Liver (tissue), 9 donors: Measurements from ENCODE around the gene TNF. TPM values are rescaled to one million over a fixed set of nuclear protein-coding genes. Genes with fewer than 3 reads are reported as not detected.

Source experiments
- DNase-seq: peaks from one replicate; pipeline ENCODE4 v3.0.0-alpha.2; 2017; ENCODE audit warnings: low spot score
- H3K27ac ChIP-seq, 2 donors: one replicate each; pipeline ENCODE4 v1.7.0; 2013; ENCODE audit warnings: inconsistent platforms in 2 of 2, low read length in 2 of 2, control low read depth in 1 of 2, low read depth in 1 of 2, mild to moderate bottlenecking in 1 of 2
- H3K27me3 ChIP-seq, 4 donors: one replicate each; pipeline versions ENCODE4 v1.6.1 to v1.7.0; 2013; ENCODE audit warnings: low read length in 3 of 4, inconsistent platforms in 1 of 4, mild to moderate bottlenecking in 1 of 4, moderate library complexity in 1 of 4; ENCODE audit not compliant: control insufficient read depth in 4 of 4, insufficient read depth in 4 of 4
- H3K36me3 ChIP-seq, 4 donors: one replicate each; pipeline versions ENCODE4 v1.6.1 to v1.7.0; 2013; ENCODE audit warnings: low read length in 3 of 4, mild to moderate bottlenecking in 3 of 4, low read depth in 1 of 4, moderate library complexity in 1 of 4; ENCODE audit not compliant: control insufficient read depth in 4 of 4, insufficient read depth in 3 of 4
- H3K4me1 ChIP-seq, 4 donors: one replicate each; pipeline versions ENCODE4 v1.6.1 to v1.7.0; 2013; ENCODE audit warnings: low read length in 3 of 4, mild to moderate bottlenecking in 3 of 4, moderate library complexity in 1 of 4; ENCODE audit not compliant: control insufficient read depth in 4 of 4, insufficient read depth in 4 of 4
- H3K4me3 ChIP-seq, 3 donors: one replicate each; pipeline versions ENCODE4 v1.6.1 to v1.7.0; 2013; ENCODE audit warnings: low read length in 3 of 3, control low read depth in 1 of 3, low read depth in 1 of 3, mild to moderate bottlenecking in 1 of 3
- H3K9ac ChIP-seq, 2 donors: one replicate each; pipeline ENCODE4 v1.7.0; 2013; ENCODE audit warnings: low read length in 2 of 2, mild to moderate bottlenecking in 2 of 2, moderate library complexity in 2 of 2, control low read depth in 1 of 2, low read depth in 1 of 2
- H3K9me3 ChIP-seq, 4 donors: one replicate each; pipeline versions ENCODE4 v1.6.1 to v1.7.0; 2013; ENCODE audit warnings: low read length in 3 of 4; ENCODE audit not compliant: control insufficient read depth in 4 of 4
- EGR1 ChIP-seq, 2 donors: IDR thresholded peaks; 2 replicates each; pipeline ENCODE4 v1.6.1; 2016 to 2018; ENCODE audit warnings: antibody characterized with exemption in 2 of 2, low read depth in 2 of 2
- FOXA1 ChIP-seq: IDR thresholded peaks from 2 replicates; pipeline ENCODE4 v1.6.1; 2016; ENCODE audit warnings: antibody characterized with exemption
- FOXA2 ChIP-seq: IDR thresholded peaks from 2 replicates; pipeline ENCODE4 v1.6.1; 2016; ENCODE audit warnings: antibody characterized with exemption
- GABPA ChIP-seq, 2 donors: IDR thresholded peaks in 1 of 2; conservative IDR thresholded peaks in 1 of 2; 2 replicates each; pipeline ENCODE4 v1.6.1; 2016; ENCODE audit warnings: antibody characterized with exemption in 2 of 2, mild to moderate bottlenecking in 1 of 2, moderate library complexity in 1 of 2
- HNF4A ChIP-seq, 2 donors: conservative IDR thresholded peaks; 2 replicates each; pipeline ENCODE4 v1.6.1; 2016; ENCODE audit warnings: antibody characterized with exemption in 2 of 2, mild to moderate bottlenecking in 2 of 2
- HNF4G ChIP-seq: IDR thresholded peaks from 2 replicates; pipeline ENCODE4 v1.6.1; 2016; ENCODE audit warnings: antibody characterized with exemption
- JUND ChIP-seq, 2 donors: IDR thresholded peaks; 2 replicates each; pipeline ENCODE4 v1.6.1; 2016; ENCODE audit warnings: antibody characterized with exemption in 2 of 2
- NR2F2 ChIP-seq: IDR thresholded peaks from 2 replicates; pipeline ENCODE4 v1.6.1; 2016; ENCODE audit warnings: antibody characterized with exemption
- RAD21 ChIP-seq, 2 donors: IDR thresholded peaks; 2 replicates each; pipeline ENCODE4 v1.6.1; 2016; ENCODE audit warnings: antibody characterized with exemption in 2 of 2, mild to moderate bottlenecking in 2 of 2
- REST ChIP-seq: IDR thresholded peaks from 2 replicates; pipeline ENCODE4 v1.6.1; 2016; ENCODE audit warnings: antibody characterized with exemption, mild to moderate bottlenecking
- RXRA ChIP-seq, 2 donors: IDR thresholded peaks; 2 replicates each; pipeline ENCODE4 v1.6.1; 2017 to 2018; ENCODE audit warnings: antibody characterized with exemption in 2 of 2, mild to moderate bottlenecking in 1 of 2
- SP1 ChIP-seq: IDR thresholded peaks from 2 replicates; pipeline ENCODE4 v1.6.1; 2018; ENCODE audit warnings: antibody characterized with exemption, mild to moderate bottlenecking
- TAF1 ChIP-seq: conservative IDR thresholded peaks from 2 replicates; pipeline ENCODE4 v1.6.1; 2016; ENCODE audit warnings: antibody characterized with exemption, mild to moderate bottlenecking
- YY1 ChIP-seq: IDR thresholded peaks from 2 replicates; pipeline ENCODE4 v1.6.1; 2016; ENCODE audit warnings: antibody characterized with exemption, mild to moderate bottlenecking
- ZBTB33 ChIP-seq: IDR thresholded peaks from 2 replicates; pipeline ENCODE4 v1.6.1; 2016; ENCODE audit warnings: antibody characterized with exemption
- WGBS: extraction: QIAGEN DNeasy Blood & Tissue Kit; methylation state at CpG from one replicate; pipeline ENCODE4 v1.1.7; 2013; 5-methylcytosine and 5-hydroxymethylcytosine counted together
- polyA plus RNA-seq, 2 donors: library from polyadenylated mRNA; stranded (reverse) in 1 of 2; unstranded in 1 of 2; fragments of 200-250 nt in 1 of 2; fragments of >200 nt in 1 of 2; fragmentation: Nextera tagmentation in 1 of 2; extraction: Ambion mirVana in 1 of 2; gene quantifications; one replicate each; pipeline versions ENCODE4 v1.2.1 to v1.2.3, GENCODE V29; 2013 to 2015
- total RNA-seq, 2 donors: library from RNA; depleted of rRNA; stranded (reverse); fragments of >200 nt; gene quantifications; one replicate each; pipeline ENCODE4 v1.2.3, GENCODE V29; 2014
- TF ChIP-seq, protein P1 (sequence below): fragments of 150-350 bp; IDR thresholded peaks from 2 replicates; pipeline ENCODE4 v1.5.1; 2017; ENCODE audit warnings: improper control_type of control experiment, low read depth, low read length; ENCODE audit not compliant: missing input control
- TF ChIP-seq, protein P2 (sequence below): IDR thresholded peaks from 2 replicates; pipeline ENCODE4 v1.6.1; 2016; ENCODE audit warnings: antibody characterized with exemption
- donor health status: healthy.
- donor health status: healthy.
- donor health status: healthy.
- donor health status: healthy.
- donor health status: healthy.

Gene TNF
- total and polyA plus RNA-seq, 4 donors: 0.06 to 0.42 (median 0.19) TPM; not detected in 1

DNA sequence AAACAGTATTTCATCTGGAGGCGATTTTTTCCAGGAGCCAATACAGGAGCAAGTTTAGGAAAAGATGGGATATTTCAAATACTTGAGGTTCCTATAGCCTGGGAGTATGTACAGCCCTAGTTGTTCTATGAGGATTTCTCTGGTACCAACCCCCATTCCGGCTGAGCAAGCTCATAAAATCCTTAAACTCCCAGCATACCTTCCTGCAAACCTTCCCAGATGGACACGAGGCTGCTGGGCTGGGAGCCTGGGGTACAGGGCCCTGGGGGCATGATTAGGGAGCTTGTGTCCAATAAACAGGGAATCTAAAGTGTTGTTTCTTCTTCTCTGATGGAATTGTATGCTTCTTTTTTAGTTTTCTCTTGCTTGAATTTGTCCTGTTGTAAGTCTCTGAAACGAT, 46.6 kb downstream of the TNF start:
- TF ChIP-seq ZBTB33 (no peak), SP1 (no peak)
- no peaks in the 10 kb centered on the region for H3K9me3 ChIP-seq
- peaks cover 13 to 36% (median 32%) of the 10 kb centered on the region in 4 donors for H3K36me3 ChIP-seq
- 58% methylated on average over 4 of the region's 4 CpGs for WGBS
- no peaks in the 10 kb centered on the region for H3K27me3 ChIP-seq
- H3K9ac ChIP-seq: peak overlapping the region in 1 of 2 donors; percentile 97
- H3K4me3 ChIP-seq: peak overlapping the region in 2 of 3 donors; percentile 87 to 90
- H3K4me1 ChIP-seq: peaks cover 4 to 14% (median 7%) of the 10 kb centered on the region in 4 donors
- H3K27ac ChIP-seq: peak overlapping the region in 1 of 2 donors; percentile 95
- DNase-seq: no peak

DNA sequence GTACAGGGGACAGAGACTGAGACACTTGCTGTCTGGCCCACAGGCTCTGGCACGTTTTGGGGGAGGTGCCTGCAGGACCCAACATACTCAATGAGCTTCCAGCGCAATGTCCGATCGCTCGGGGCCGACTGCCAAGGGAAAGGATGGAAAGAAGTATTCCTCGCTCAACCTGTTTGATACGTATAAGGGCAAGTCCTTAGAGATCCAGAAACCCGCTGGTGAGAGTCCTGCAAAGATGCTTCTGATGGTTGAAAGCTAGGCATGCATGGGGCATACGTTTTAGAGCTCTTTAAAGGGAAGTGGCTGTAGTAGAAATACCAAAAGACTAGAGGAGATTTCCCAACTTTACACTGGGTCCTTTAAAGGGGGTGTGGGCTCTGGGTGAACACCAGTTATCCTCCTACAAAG, 47.3 kb downstream of the TNF start:
- DNase-seq: no peak
- Histone ChIP-seq H3K36me3 (peaks cover 15 to 42% (median 39%) of the 10 kb centered on the region in 4 donors), H3K4me3 (no peak overlapping the region), H3K9ac (no peak overlapping the region), H3K27me3 (no peaks in the 10 kb centered on the region), H3K9me3 (no peaks in the 10 kb centered on the region), H3K4me1 (peaks cover 4 to 14% (median 7%) of the 10 kb centered on the region in 4 donors), H3K27ac (no peak overlapping the region)
- WGBS: 78% methylated on average over 10 of the region's 10 CpGs
- TF ChIP-seq ZBTB33 (no peak), NR2F2 (no peak), RAD21 (IDR thresholded peaks at IDR 0.05) (no peak), TAF1 (no peak), HNF4G (no peak), SP1 (no peak), HNF4A (conservative IDR thresholded peaks at IDR 0.05) (no peak), FOXA1 (no peak), REST (no peak), RXRA (IDR thresholded peaks at IDR 0.05) (no peak), JUND (IDR thresholded peaks at IDR 0.05) (no peak), EGR1 (IDR thresholded peaks at IDR 0.05; ENCODE audit: low read depth in 2 of 2) (no peak), FOXA2 (no peak), YY1 (no peak), GABPA (IDR thresholded peaks at IDR 0.05 in 1 of 2, conservative IDR thresholded peaks at IDR 0.05 in 1 of 2) (no peak)
- TF ChIP-seq, protein P1, sequence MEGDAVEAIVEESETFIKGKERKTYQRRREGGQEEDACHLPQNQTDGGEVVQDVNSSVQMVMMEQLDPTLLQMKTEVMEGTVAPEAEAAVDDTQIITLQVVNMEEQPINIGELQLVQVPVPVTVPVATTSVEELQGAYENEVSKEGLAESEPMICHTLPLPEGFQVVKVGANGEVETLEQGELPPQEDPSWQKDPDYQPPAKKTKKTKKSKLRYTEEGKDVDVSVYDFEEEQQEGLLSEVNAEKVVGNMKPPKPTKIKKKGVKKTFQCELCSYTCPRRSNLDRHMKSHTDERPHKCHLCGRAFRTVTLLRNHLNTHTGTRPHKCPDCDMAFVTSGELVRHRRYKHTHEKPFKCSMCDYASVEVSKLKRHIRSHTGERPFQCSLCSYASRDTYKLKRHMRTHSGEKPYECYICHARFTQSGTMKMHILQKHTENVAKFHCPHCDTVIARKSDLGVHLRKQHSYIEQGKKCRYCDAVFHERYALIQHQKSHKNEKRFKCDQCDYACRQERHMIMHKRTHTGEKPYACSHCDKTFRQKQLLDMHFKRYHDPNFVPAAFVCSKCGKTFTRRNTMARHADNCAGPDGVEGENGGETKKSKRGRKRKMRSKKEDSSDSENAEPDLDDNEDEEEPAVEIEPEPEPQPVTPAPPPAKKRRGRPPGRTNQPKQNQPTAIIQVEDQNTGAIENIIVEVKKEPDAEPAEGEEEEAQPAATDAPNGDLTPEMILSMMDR: no peak
- TF ChIP-seq, protein P2, sequence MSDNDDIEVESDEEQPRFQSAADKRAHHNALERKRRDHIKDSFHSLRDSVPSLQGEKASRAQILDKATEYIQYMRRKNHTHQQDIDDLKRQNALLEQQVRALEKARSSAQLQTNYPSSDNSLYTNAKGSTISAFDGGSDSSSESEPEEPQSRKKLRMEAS: no peak
